ENCODE data around the gene UGT3A2. TPM values are rescaled to one million over a fixed set of nuclear protein-coding genes. Genes with fewer than 3 reads are reported as not detected.

UGT3A2 gene
- total and polyA plus RNA-seq, 2 experiments from 2014 or later: 1.8 to 3.5 TPM

GRCh38 chr5:36070687-36071571 lies 4.2 kb upstream of the UGT3A2 start:
- no peak overlapping the region for H3K4me3 ChIP-seq

GRCh38 chr5:36068751-36069281 lies 2.1 kb upstream of the UGT3A2 start:
- Histone ChIP-seq H3K9me2 (replicated peaks; ENCODE audit: insufficient read depth) (no peaks in the 10 kb centered on the region), H4K20me1 (ENCODE audit: insufficient read depth, poor library complexity, severe bottlenecking) (no peaks in the 10 kb centered on the region), H3K9me3 (ENCODE audit: low read depth) (no peaks in the 10 kb centered on the region), H3K27ac (no peak overlapping the region), H3K36me3 (replicated peaks; ENCODE audit: insufficient read depth, low read depth) (no peaks in the 10 kb centered on the region), H2AFZ (no peak overlapping the region), H3K4me1 (ENCODE audit: insufficient read depth) (peaks cover 5% of the 10 kb centered on the region), H3K4me2 (no peak overlapping the region), H3K27me3 (peaks cover 48% of the 10 kb centered on the region), H3K4me3 (no peak overlapping the region), H3K79me2 (no peaks in the 10 kb centered on the region)
- DNase-seq (ENCODE audit: low spot score): no peak
- TF ChIP-seq EZH2phosphoT487 (IDR thresholded peaks at IDR 0.05; ENCODE audit: low read depth, severe bottlenecking, unreplicated experiment) (no peak), CTCF (IDR thresholded peaks at IDR 0.05; ENCODE audit: poor library complexity) (no peak), EZH2 (IDR thresholded peaks at IDR 0.05; ENCODE audit: borderline replicate concordance) (no peak)
- WGBS (ENCODE audit: low lambda C conversion rate, missing lambda C conversion rate): 99% methylated on average over 5 of the region's 5 CpGs

More at GRCh38 chr5:36070687-36071571, 4.2 kb upstream of the UGT3A2 start:
- DNase-seq (ENCODE audit: low spot score): no peak
- H3K27me3 ChIP-seq: peaks cover 28% of the 10 kb centered on the region
- H3K4me2 ChIP-seq: no peak overlapping the region
- no peaks in the 10 kb centered on the region for H3K79me2 ChIP-seq
- TF ChIP-seq EZH2phosphoT487 (IDR thresholded peaks at IDR 0.05; ENCODE audit: low read depth, severe bottlenecking, unreplicated experiment) (no peak), EZH2 (IDR thresholded peaks at IDR 0.05; ENCODE audit: borderline replicate concordance) (no peak)
- peaks cover 5% of the 10 kb centered on the region for H3K4me1 ChIP-seq (ENCODE audit: insufficient read depth)
- no peaks in the 10 kb centered on the region for H4K20me1 ChIP-seq (ENCODE audit: insufficient read depth, poor library complexity, severe bottlenecking)
- no peaks in the 10 kb centered on the region for H3K9me2 ChIP-seq (replicated peaks; ENCODE audit: insufficient read depth)
- no peak overlapping the region for H2AFZ ChIP-seq
- H3K36me3 ChIP-seq (replicated peaks; ENCODE audit: insufficient read depth, low read depth): no peaks in the 10 kb centered on the region
- H3K27ac ChIP-seq: no peak overlapping the region
- no peaks in the 10 kb centered on the region for H3K9me3 ChIP-seq (ENCODE audit: low read depth)
- 85% methylated on average over 9 of the region's 9 CpGs for WGBS (ENCODE audit: low lambda C conversion rate, missing lambda C conversion rate)

GRCh38 chr5:36066001-36066539 lies 612 bp downstream of the UGT3A2 start:
- Histone ChIP-seq H3K4me2 (peak overlapping the region; percentile 89), H3K4me1 (ENCODE audit: insufficient read depth) (peaks cover 5% of the 10 kb centered on the region), H4K20me1 (ENCODE audit: insufficient read depth, poor library complexity, severe bottlenecking) (no peaks in the 10 kb centered on the region), H2AFZ (peak overlapping the region; percentile 49), H3K27ac (no peak overlapping the region), H3K9me2 (replicated peaks; ENCODE audit: insufficient read depth) (no peaks in the 10 kb centered on the region), H3K79me2 (no peaks in the 10 kb centered on the region), H3K27me3 (peaks cover 48% of the 10 kb centered on the region), H3K36me3 (replicated peaks; ENCODE audit: insufficient read depth, low read depth) (no peaks in the 10 kb centered on the region), H3K4me3 (no peak overlapping the region), H3K9me3 (ENCODE audit: low read depth) (no peaks in the 10 kb centered on the region)
- TF ChIP-seq EZH2 (IDR thresholded peaks at IDR 0.05; ENCODE audit: borderline replicate concordance) (no peak), EZH2phosphoT487 (IDR thresholded peaks at IDR 0.05; ENCODE audit: low read depth, severe bottlenecking, unreplicated experiment) (no peak), CTCF (IDR thresholded peaks at IDR 0.05; ENCODE audit: poor library complexity) (no peak)
- DNase-seq (ENCODE audit: low spot score): no peak
- 22% methylated on average over 13 of the region's 13 CpGs for WGBS (ENCODE audit: low lambda C conversion rate, missing lambda C conversion rate)

GRCh38 chr5:36060420-36060887 lies 6.2 kb downstream of the UGT3A2 start:
- no peaks in the 10 kb centered on the region for H3K36me3 ChIP-seq (replicated peaks; ENCODE audit: insufficient read depth, low read depth)
- peaks cover 7% of the 10 kb centered on the region for H3K4me1 ChIP-seq (ENCODE audit: insufficient read depth)
- H3K4me2 ChIP-seq: peak overlapping the region; percentile 0
- H3K9me2 ChIP-seq (replicated peaks; ENCODE audit: insufficient read depth): no peaks in the 10 kb centered on the region
- H3K79me2 ChIP-seq: no peaks in the 10 kb centered on the region
- H4K20me1 ChIP-seq (ENCODE audit: insufficient read depth, poor library complexity, severe bottlenecking): no peaks in the 10 kb centered on the region
- H2AFZ ChIP-seq: no peak overlapping the region
- no peaks in the 10 kb centered on the region for H3K9me3 ChIP-seq (ENCODE audit: low read depth)
- TF ChIP-seq CTCF (IDR thresholded peaks at IDR 0.05; ENCODE audit: poor library complexity) (peak; percentile 34), EZH2phosphoT487 (IDR thresholded peaks at IDR 0.05; ENCODE audit: low read depth, severe bottlenecking, unreplicated experiment) (no peak), EZH2 (IDR thresholded peaks at IDR 0.05; ENCODE audit: borderline replicate concordance) (no peak)
- DNase-seq (ENCODE audit: low spot score): no peak
- no peak overlapping the region for H3K4me3 ChIP-seq
- H3K27ac ChIP-seq: no peak overlapping the region
- WGBS (ENCODE audit: low lambda C conversion rate, missing lambda C conversion rate): 73% methylated on average over 12 of the region's 12 CpGs
- peaks cover 15% of the 10 kb centered on the region for H3K27me3 ChIP-seq
